ENCODE data around the gene DMRT2.

Gene DMRT2

DNA sequence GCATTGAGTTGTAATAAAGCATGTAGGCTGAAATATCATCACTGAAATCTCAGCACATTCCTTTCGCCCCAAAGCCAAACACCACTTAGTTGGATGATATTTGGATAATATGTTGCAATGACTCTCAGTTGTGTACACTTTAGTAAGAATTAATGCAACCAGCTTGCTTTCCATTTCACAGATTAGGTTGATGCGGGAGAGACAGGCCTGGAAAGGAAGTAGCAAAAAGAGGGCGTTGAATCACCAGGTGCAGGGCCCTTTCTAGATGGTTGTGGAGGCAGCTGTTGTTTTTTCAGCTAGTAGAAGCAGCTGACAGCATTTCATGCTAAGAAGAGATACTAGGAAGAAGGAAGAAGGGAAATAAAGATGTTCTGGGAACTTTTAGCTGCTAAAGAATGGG, 42.8 kb upstream of the DMRT2 start:
- Histone ChIP-seq H3K36me3 (ENCODE audit: control insufficient read depth in 2 of 2, insufficient read depth in 1 of 2, low read length in 2 of 2) (no peaks in the 10 kb centered on the region), H3K4me1 (ENCODE audit: control insufficient read depth, insufficient read depth, low read length) (no peaks in the 10 kb centered on the region), H3K27ac (ENCODE audit: extremely low read depth, low read depth, low read length) (no peak overlapping the region), H3K9me3 (ENCODE audit: control insufficient read depth, insufficient read depth, low read depth, low read length) (no peaks in the 10 kb centered on the region), H3K4me3 (ENCODE audit: low read depth, low read length) (no peak overlapping the region)
- ChIA-PET POLR2A (no interaction called here), CTCF (interaction anchor here (0.7 to 1.1 kb wide), 3 partner anchors 112 to 314 kb away, joined by 3 to 5 read pairs (median 3); no protein-coding TSS in a partner anchor)
- TF ChIP-seq KLF9 (tag by site-specific recombination; IDR thresholded peaks at IDR 0.05; ENCODE audit: low read depth) (no peak), ZNF621 (tag by site-specific recombination; IDR thresholded peaks at IDR 0.05) (no peak), ZNF596 (tag by site-specific recombination; IDR thresholded peaks at IDR 0.05) (no peak), ZNF214 (tag by site-specific recombination; IDR thresholded peaks at IDR 0.05; ENCODE audit: borderline replicate concordance) (no peak), KLF1 (tag by site-specific recombination; IDR thresholded peaks at IDR 0.05) (no peak), ZNF558 (tag by site-specific recombination; IDR thresholded peaks at IDR 0.05) (no peak)
- TF ChIP-seq, protein P1, sequence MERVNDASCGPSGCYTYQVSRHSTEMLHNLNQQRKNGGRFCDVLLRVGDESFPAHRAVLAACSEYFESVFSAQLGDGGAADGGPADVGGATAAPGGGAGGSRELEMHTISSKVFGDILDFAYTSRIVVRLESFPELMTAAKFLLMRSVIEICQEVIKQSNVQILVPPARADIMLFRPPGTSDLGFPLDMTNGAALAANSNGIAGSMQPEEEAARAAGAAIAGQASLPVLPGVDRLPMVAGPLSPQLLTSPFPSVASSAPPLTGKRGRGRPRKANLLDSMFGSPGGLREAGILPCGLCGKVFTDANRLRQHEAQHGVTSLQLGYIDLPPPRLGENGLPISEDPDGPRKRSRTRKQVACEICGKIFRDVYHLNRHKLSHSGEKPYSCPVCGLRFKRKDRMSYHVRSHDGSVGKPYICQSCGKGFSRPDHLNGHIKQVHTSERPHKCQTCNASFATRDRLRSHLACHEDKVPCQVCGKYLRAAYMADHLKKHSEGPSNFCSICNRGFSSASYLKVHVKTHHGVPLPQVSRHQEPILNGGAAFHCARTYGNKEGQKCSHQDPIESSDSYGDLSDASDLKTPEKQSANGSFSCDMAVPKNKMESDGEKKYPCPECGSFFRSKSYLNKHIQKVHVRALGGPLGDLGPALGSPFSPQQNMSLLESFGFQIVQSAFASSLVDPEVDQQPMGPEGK (tag by site-specific recombination; IDR thresholded peaks at IDR 0.05), result no peak

DNA sequence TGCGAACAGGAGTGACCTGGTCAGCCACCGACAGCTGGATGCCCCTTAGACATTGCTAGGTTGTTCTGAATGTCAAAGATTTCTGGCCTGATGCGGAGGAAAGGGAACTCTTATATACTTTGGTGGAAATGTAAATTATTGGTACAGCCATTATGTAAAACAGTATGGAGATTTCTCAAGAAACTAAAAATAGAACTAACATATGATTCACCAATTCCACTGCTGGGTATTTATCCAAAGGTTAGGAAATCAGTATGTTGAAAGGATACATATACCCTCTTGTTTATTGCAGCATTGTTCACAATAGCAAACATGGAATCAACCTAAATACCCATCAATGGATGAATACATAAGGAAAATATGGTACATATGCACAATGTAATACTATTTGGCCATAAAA, 41.9 kb upstream of the DMRT2 start:
- Histone ChIP-seq H3K4me1 (ENCODE audit: control insufficient read depth, insufficient read depth, low read length) (no peaks in the 10 kb centered on the region), H3K36me3 (ENCODE audit: control insufficient read depth in 2 of 2, insufficient read depth in 1 of 2, low read length in 2 of 2) (no peaks in the 10 kb centered on the region), H3K9me3 (ENCODE audit: control insufficient read depth, insufficient read depth, low read depth, low read length) (no peaks in the 10 kb centered on the region), H3K27ac (ENCODE audit: extremely low read depth, low read depth, low read length) (no peak overlapping the region), H3K4me3 (ENCODE audit: low read depth, low read length) (no peak overlapping the region)
- TF ChIP-seq ZNF114 (tag by site-specific recombination; IDR thresholded peaks at IDR 0.05) (no peak), ZNF785 (tag by site-specific recombination; IDR thresholded peaks at IDR 0.05) (no peak), ZNF266 (tag by site-specific recombination; IDR thresholded peaks at IDR 0.05; ENCODE audit: low read depth) (no peak), ZNF596 (tag by site-specific recombination; IDR thresholded peaks at IDR 0.05) (no peak), ZNF777 (tag by site-specific recombination; IDR thresholded peaks at IDR 0.05; ENCODE audit: borderline replicate concordance) (no peak), ZBTB8A (tag by site-specific recombination; IDR thresholded peaks at IDR 0.05) (no peak)
- TF ChIP-seq, protein P1 (tag by site-specific recombination; IDR thresholded peaks at IDR 0.05), result no peak
- TF ChIP-seq, protein P2, sequence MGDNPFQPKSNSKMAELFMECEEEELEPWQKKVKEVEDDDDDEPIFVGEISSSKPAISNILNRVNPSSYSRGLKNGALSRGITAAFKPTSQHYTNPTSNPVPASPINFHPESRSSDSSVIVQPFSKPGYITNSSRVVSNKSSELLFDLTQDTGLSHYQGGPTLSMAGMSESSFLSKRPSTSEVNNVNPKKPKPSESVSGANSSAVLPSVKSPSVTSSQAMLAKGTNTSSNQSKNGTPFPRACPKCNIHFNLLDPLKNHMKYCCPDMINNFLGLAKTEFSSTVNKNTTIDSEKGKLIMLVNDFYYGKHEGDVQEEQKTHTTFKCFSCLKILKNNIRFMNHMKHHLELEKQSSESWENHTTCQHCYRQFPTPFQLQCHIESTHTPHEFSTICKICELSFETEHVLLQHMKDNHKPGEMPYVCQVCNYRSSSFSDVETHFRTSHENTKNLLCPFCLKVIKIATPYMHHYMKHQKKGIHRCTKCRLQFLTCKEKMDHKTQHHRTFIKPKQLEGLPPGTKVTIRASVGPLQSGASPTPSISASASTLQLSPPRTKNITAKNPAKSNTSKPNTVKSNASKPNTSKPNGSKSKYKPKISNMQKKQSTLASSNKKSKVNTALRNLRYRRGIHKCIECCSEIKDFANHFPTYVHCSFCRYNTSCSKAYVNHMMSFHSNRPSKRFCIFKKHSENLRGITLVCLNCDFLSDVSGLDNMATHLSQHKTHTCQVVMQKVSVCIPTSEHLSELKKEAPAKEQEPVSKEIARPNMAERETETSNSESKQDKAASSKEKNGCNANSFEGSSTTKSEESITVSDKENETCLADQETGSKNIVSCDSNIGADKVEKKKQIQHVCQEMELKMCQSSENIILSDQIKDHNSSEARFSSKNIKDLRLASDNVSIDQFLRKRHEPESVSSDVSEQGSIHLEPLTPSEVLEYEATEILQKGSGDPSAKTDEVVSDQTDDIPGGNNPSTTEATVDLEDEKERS (tag by site-specific recombination; IDR thresholded peaks at IDR 0.05), result no peak
- CTCF ChIA-PET, result interaction anchor here (0.6 to 3.3 kb wide), 18 partner anchors 9 to 829 kb away, joined by 3 to 29 read pairs (median 4); no protein-coding TSS in a partner anchor
- POLR2A ChIA-PET, result no interaction called here

DNA sequence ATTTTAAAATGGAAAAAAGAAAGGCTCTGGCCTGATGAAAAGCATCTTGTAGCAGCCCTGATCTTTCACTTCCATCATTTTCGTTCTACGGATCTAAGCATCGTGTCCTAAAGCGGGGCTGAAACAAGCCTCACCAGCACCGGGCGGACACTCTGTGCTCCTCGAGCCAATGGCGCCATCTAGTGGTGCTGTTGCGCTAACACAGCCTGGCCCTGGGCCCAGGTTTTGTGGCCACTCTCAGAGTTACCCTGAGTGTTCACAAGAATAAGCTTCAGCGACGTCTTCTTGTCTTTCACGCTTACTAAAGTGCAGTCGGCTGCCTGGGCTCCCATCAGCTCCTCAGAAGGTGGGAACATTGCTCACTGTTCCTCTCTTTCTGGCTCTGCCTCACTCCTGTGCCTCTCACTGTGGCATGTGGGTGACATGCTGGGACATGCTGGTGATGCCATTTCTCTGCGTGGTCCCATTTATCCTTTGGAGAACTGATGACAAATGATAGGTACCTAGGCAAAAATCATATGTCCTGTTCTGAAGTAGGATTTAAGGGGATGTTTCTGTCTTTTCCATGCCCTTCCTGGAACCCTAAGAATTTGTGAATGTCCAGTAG, 41.0 kb upstream of the DMRT2 start:
- Histone ChIP-seq H3K36me3 (ENCODE audit: control insufficient read depth in 2 of 2, insufficient read depth in 1 of 2, low read length in 2 of 2) (no peaks in the 10 kb centered on the region), H3K27ac (ENCODE audit: extremely low read depth, low read depth, low read length) (no peak overlapping the region), H3K4me1 (ENCODE audit: control insufficient read depth, insufficient read depth, low read length) (no peaks in the 10 kb centered on the region), H3K4me3 (ENCODE audit: low read depth, low read length) (no peak overlapping the region), H3K9me3 (ENCODE audit: control insufficient read depth, insufficient read depth, low read depth, low read length) (no peaks in the 10 kb centered on the region)
- ChIA-PET CTCF (interaction anchor here (0.6 to 3.3 kb wide), 64 partner anchors 9 to 1967 kb away, joined by 3 to 29 read pairs (median 4); partner anchors contain the start of gene DMRT2), POLR2A (interaction anchor here (0.6 kb wide), 1 partner anchor 785 kb away, joined by 3 read pairs; no protein-coding TSS in a partner anchor)
- TF ChIP-seq ZNF654 (tag by site-specific recombination; IDR thresholded peaks at IDR 0.05; ENCODE audit: low read depth), result peak; percentile 71
- TF ChIP-seq, protein P1 (tag by site-specific recombination; IDR thresholded peaks at IDR 0.05), result no peak
- TF ChIP-seq, protein P3, sequence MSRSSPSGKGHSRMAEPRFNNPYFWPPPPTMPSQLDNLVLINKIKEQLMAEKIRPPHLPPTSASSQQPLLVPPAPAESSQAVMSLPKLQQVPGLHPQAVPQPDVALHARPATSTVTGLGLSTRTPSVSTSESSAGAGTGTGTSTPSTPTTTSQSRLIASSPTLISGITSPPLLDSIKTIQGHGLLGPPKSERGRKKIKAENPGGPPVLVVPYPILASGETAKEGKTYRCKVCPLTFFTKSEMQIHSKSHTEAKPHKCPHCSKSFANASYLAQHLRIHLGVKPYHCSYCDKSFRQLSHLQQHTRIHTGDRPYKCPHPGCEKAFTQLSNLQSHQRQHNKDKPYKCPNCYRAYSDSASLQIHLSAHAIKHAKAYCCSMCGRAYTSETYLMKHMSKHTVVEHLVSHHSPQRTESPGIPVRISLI (tag by site-specific recombination; IDR thresholded peaks at IDR 0.05), result no peak
- TF ChIP-seq, protein P4, sequence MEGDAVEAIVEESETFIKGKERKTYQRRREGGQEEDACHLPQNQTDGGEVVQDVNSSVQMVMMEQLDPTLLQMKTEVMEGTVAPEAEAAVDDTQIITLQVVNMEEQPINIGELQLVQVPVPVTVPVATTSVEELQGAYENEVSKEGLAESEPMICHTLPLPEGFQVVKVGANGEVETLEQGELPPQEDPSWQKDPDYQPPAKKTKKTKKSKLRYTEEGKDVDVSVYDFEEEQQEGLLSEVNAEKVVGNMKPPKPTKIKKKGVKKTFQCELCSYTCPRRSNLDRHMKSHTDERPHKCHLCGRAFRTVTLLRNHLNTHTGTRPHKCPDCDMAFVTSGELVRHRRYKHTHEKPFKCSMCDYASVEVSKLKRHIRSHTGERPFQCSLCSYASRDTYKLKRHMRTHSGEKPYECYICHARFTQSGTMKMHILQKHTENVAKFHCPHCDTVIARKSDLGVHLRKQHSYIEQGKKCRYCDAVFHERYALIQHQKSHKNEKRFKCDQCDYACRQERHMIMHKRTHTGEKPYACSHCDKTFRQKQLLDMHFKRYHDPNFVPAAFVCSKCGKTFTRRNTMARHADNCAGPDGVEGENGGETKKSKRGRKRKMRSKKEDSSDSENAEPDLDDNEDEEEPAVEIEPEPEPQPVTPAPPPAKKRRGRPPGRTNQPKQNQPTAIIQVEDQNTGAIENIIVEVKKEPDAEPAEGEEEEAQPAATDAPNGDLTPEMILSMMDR (tag by site-specific recombination; IDR thresholded peaks at IDR 0.05), result peak; percentile 82
